Neuronal stem cell (in vitro differentiated cells): ENCODE results near the gene SPDEF.
A peak's percentile ranks its signal among the peaks of the same experiment; 100 is the strongest.

Experiments
- DNase-seq: peaks from one replicate; pipeline ENCODE4 v3.0.0-alpha.2; 2013; ENCODE audit warnings: low spot score
- H2AFZ ChIP-seq: one replicate; pipeline ENCODE4 v1.6.1; 2013; ENCODE audit warnings: mild to moderate bottlenecking, low read length, inconsistent platforms
- H2AK5ac ChIP-seq: 2 replicates; pipeline ENCODE4 v1.6.1; 2013; ENCODE audit warnings: low read depth, mild to moderate bottlenecking, inconsistent platforms, low read length, moderate library complexity, mixed read lengths
- H2BK120ac ChIP-seq: 2 replicates; pipeline ENCODE4 v1.6.1; 2013; ENCODE audit warnings: low read depth, mild to moderate bottlenecking, inconsistent platforms, low read length, moderate library complexity, mixed read lengths
- H2BK12ac ChIP-seq: one replicate; pipeline ENCODE4 v1.6.1; 2013; ENCODE audit warnings: low read length, inconsistent platforms
- H2BK15ac ChIP-seq: 2 replicates; pipeline ENCODE4 v1.6.1; 2013; ENCODE audit warnings: mild to moderate bottlenecking, low read length, inconsistent platforms, mixed read lengths
- H2BK5ac ChIP-seq: one replicate; pipeline ENCODE4 v1.6.1; 2013; ENCODE audit warnings: inconsistent platforms, mild to moderate bottlenecking, low read length, moderate library complexity
- H3K14ac ChIP-seq: one replicate; pipeline ENCODE4 v1.6.1; 2013; ENCODE audit warnings: low read length, inconsistent platforms
- H3K18ac ChIP-seq: 2 replicates; pipeline ENCODE4 v1.6.1; 2013; ENCODE audit warnings: low read length, inconsistent platforms
- H3K23ac ChIP-seq: 2 replicates; pipeline ENCODE4 v1.6.1; 2013; ENCODE audit warnings: low read depth, mild to moderate bottlenecking, mixed read lengths, low read length, inconsistent platforms; ENCODE audit not compliant: poor library complexity
- H3K27ac ChIP-seq: replicated peaks from 3 replicates; pipeline ENCODE4 v1.5.1; 2013; ENCODE audit warnings: low read length, inconsistent platforms
- H3K27me3 ChIP-seq, 3 experiments: 2 replicates each; pipeline ENCODE4 v1.6.1; 2013; ENCODE audit warnings: low read length in 3 of 3, mild to moderate bottlenecking in 2 of 3, inconsistent platforms in 1 of 3, low read depth in 1 of 3, mixed read lengths in 1 of 3, moderate library complexity in 1 of 3; ENCODE audit not compliant: control insufficient read depth in 3 of 3, insufficient read depth in 3 of 3
- H3K36me3 ChIP-seq, 2 donors: replicated peaks in 1 of 2; 2 replicates each; pipeline ENCODE4 v1.6.1; 2013; ENCODE audit warnings: low read length in 2 of 2; ENCODE audit not compliant: control insufficient read depth in 2 of 2, insufficient read depth in 2 of 2
- H3K4ac ChIP-seq: 2 replicates; pipeline ENCODE4 v1.6.1; 2013; ENCODE audit warnings: inconsistent platforms, mild to moderate bottlenecking, low read length, moderate library complexity
- H3K4me1 ChIP-seq, 2 donors: 1 replicate in 1 of 2; 2 replicates in 1 of 2; pipeline ENCODE4 v1.6.1; 2013; ENCODE audit warnings: low read length in 2 of 2, low read depth in 1 of 2; ENCODE audit not compliant: control insufficient read depth in 2 of 2, insufficient read depth in 1 of 2
- H3K4me2 ChIP-seq: one replicate; pipeline ENCODE4 v1.6.1; 2013; ENCODE audit warnings: mild to moderate bottlenecking, low read length, inconsistent platforms; ENCODE audit not compliant: insufficient read depth, poor library complexity, severe bottlenecking
- H3K4me3 ChIP-seq, 2 donors: 2 replicates each; pipeline ENCODE4 v1.5.1; 2013; ENCODE audit warnings: low read length in 2 of 2, mild to moderate bottlenecking in 2 of 2, inconsistent platforms in 1 of 2, moderate library complexity in 1 of 2
- H3K79me1 ChIP-seq: one replicate; pipeline ENCODE4 v1.6.1; 2013; ENCODE audit warnings: low read depth, mild to moderate bottlenecking, inconsistent platforms, low read length, moderate library complexity
- H3K9ac ChIP-seq: one replicate; pipeline ENCODE4 v1.6.1; 2013; ENCODE audit warnings: mild to moderate bottlenecking, low read depth, low read length, inconsistent platforms; ENCODE audit not compliant: poor library complexity
- H3K9me3 ChIP-seq, 2 donors: replicated peaks in 1 of 2; 2 replicates each; pipeline versions ENCODE3 to v1.6.1; 2013; ENCODE audit warnings: low read length in 2 of 2, mild to moderate bottlenecking in 2 of 2, inconsistent platforms in 1 of 2, low read depth in 1 of 2, mixed read lengths in 1 of 2, moderate library complexity in 1 of 2; ENCODE audit not compliant: control insufficient read depth in 2 of 2, insufficient read depth in 1 of 2
- H4K8ac ChIP-seq: one replicate; pipeline ENCODE4 v1.6.1; 2013; ENCODE audit warnings: low read depth, mild to moderate bottlenecking, inconsistent platforms, low read length, moderate library complexity
- H4K91ac ChIP-seq: one replicate; pipeline ENCODE4 v1.6.1; 2013; ENCODE audit warnings: low read length, low read depth, mild to moderate bottlenecking, inconsistent platforms; ENCODE audit not compliant: poor library complexity
- WGBS, 2 donors: extraction: QIAGEN DNeasy Blood & Tissue Kit; methylation state at CpG; one replicate each; pipeline ENCODE4 v1.1.7; 2013; ENCODE audit warnings: missing lambda C conversion rate in 2 of 2, mixed read lengths in 1 of 2; ENCODE audit not compliant: insufficient read length in 2 of 2, insufficient replicate concordance in 1 of 2; ENCODE audit errors: extremely low coverage in 2 of 2; 5-methylcytosine and 5-hydroxymethylcytosine counted together

The SPDEF gene

DNA sequence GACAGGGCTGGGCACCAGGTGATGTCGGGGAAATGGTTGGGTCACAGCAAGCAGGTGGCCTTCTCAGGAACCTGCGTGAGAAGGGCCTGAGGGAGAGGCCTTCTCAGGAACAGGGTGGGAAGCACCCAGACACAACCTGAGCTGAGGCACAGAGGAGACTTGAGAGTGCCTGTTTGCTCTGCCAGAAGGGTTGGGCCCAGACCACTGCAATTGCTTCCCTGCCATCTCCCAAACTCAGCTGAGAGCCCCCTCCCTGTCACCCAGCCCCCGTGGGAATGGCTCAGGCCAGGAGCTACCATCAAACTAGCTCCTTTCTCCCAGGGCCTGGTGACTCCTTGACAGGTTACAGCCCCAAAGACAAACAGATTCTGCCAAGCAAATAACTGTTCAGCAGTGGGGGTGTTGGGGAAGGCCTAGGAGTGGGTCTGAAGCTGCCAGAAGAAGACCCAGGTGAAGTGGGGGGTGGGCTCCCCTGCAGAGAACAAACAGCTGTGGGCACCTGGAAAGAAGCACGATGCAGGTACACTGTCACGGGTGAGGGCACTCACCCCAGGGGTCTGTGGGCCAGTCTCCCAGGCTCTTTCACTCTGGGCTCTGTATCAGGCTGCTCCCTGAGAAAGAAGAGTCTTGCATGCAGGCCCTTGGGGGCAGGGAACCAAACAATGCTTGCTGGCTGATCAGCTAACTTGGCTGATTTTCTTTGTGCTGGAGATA is 30.4 kb upstream of the SPDEF start:
- H3K4me1 ChIP-seq: peaks cover 0 to 14% of the 10 kb centered on the region in 2 donors
- no peaks in the 10 kb centered on the region for H3K27me3 ChIP-seq

DNA sequence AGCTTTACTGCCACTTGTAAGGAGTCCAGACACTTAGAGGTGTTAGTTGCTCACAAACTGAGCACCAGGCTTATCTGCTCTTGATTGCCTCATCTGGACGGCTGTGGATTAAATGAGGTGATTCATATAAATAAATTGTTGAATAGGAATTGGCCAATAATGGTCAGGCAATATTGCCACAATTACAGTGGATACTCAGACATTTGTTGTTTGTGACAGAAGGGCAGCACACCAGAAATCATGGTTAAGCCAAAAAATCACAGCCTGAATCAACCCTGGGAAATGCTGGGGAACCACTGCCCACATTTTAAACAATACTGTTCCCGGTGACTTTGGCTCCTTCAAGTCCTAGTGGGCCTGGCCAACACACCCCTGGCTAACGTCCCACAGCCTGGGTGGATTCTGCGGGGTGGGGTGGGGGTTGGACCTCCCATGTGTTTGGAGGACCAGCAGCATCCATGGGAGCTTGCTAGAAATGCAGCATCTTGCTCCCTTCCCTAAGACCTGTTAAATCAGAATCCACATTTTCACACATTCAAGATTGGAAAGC is 29.5 kb upstream of the SPDEF start:
- Histone ChIP-seq H3K14ac (no peak overlapping the region), H3K4me2 (no peak overlapping the region), H4K91ac (no peak overlapping the region), H3K9me3 (no peaks in the 10 kb centered on the region), H2BK12ac (no peak overlapping the region), H2BK120ac (no peak overlapping the region), H3K23ac (no peak overlapping the region), H3K9ac (no peak overlapping the region), H3K27ac (no peak overlapping the region), H4K8ac (no peak overlapping the region), H2AFZ (no peak overlapping the region), H3K18ac (no peak overlapping the region), H3K27me3 (no peaks in the 10 kb centered on the region), H3K36me3 (peaks cover 10 to 32% of the 10 kb centered on the region in 2 donors), H2BK15ac (no peak overlapping the region), H3K79me1 (no peaks in the 10 kb centered on the region), H2BK5ac (no peak overlapping the region), H3K4ac (no peak overlapping the region), H2AK5ac (no peak overlapping the region), H3K4me1 (peaks cover 7 to 21% of the 10 kb centered on the region in 2 donors), H3K4me3 (no peak overlapping the region)
- no peak for DNase-seq
- WGBS, 2 donors: no CpG with 5 or more reads among the region's 4 CpGs

More for the DNA sequence above, 30.4 kb upstream of the SPDEF start:
- peaks cover 8 to 32% of the 10 kb centered on the region in 2 donors for H3K36me3 ChIP-seq
- no peak overlapping the region for H3K4me2 ChIP-seq
- no peak overlapping the region for H2AFZ ChIP-seq
- peak overlapping the region; percentile 7 for H2BK120ac ChIP-seq
- no peak overlapping the region for H2BK15ac ChIP-seq
- no peaks in the 10 kb centered on the region for H3K79me1 ChIP-seq
- no CpG with 5 or more reads among the region's 5 CpGs for WGBS, 2 donors
- H4K91ac ChIP-seq: no peak overlapping the region
- H3K9ac ChIP-seq: no peak overlapping the region
- H3K14ac ChIP-seq: peak overlapping the region; percentile 66
- H2AK5ac ChIP-seq: no peak overlapping the region
- no peaks in the 10 kb centered on the region for H3K9me3 ChIP-seq
- no peak overlapping the region for H2BK12ac ChIP-seq
- no peak overlapping the region for H4K8ac ChIP-seq
- H2BK5ac ChIP-seq: no peak overlapping the region
- no peak for DNase-seq
- H3K4ac ChIP-seq: no peak overlapping the region
- H3K27ac ChIP-seq: no peak overlapping the region
- no peak overlapping the region for H3K4me3 ChIP-seq
- no peak overlapping the region for H3K23ac ChIP-seq
- H3K18ac ChIP-seq: peak overlapping the region; percentile 44

DNA sequence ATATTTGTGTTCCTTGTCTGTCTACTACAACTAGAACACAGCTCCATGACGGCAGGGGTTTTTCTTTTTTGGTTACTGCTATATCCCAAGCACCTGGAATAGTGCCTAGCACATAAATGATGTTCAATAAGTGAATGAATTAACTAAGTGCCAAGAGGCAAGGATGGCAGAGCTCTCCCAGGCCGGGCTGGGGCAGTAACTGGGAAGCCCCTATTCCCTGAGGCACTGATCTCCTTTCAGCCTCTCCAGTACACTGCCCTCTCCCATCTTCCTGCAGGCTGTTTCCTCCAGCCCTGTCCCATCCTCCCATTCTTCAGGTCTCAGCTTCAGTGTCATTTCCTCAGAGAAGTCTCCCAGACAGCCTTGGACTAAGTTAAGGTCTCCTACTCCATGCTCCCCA is 29.0 kb upstream of the SPDEF start:
- Histone ChIP-seq H2BK120ac (no peak overlapping the region), H2BK12ac (no peak overlapping the region), H4K8ac (no peak overlapping the region), H3K27ac (no peak overlapping the region), H3K4me1 (peaks cover 7 to 22% of the 10 kb centered on the region in 2 donors), H3K27me3 (no peaks in the 10 kb centered on the region), H3K4me3 (no peak overlapping the region), H2BK15ac (no peak overlapping the region), H3K9ac (no peak overlapping the region), H3K36me3 (peaks cover 10 to 28% of the 10 kb centered on the region in 2 donors), H2AFZ (no peak overlapping the region), H3K18ac (no peak overlapping the region), H3K23ac (no peak overlapping the region), H3K79me1 (no peaks in the 10 kb centered on the region), H3K4me2 (no peak overlapping the region), H2AK5ac (no peak overlapping the region), H3K9me3 (no peaks in the 10 kb centered on the region), H4K91ac (no peak overlapping the region), H3K14ac (no peak overlapping the region), H2BK5ac (no peak overlapping the region), H3K4ac (no peak overlapping the region)
- DNase-seq: no peak
- WGBS, 2 donors: no CpG with 5 or more reads among the region's 2 CpGs

DNA sequence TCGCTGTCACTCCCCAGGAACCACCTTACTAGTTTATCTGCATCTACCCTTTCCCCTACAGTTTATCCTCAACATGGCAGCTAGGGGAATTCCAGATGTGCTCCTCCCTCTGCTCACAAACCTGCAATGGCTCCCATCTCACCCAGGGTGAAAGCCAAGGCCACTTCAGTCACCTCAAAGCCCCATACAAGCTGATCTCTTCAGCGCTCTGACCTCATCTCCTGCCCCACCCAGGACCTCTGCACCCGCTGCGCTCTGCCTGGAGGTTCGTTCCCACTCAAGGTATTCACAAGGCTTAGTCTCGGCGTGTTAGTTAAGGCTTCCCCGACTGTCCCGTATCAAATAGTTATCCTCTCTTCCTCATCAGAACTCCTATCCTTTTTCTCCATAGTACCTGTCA is 28.6 kb upstream of the SPDEF start:
- H2BK12ac ChIP-seq: no peak overlapping the region
- no peak overlapping the region for H4K8ac ChIP-seq
- WGBS, 2 donors: no CpG with 5 or more reads among the region's 9 CpGs
- H2AK5ac ChIP-seq: no peak overlapping the region
- no peaks in the 10 kb centered on the region for H3K27me3 ChIP-seq
- no peaks in the 10 kb centered on the region for H3K79me1 ChIP-seq
- H3K36me3 ChIP-seq: peaks cover 10 to 25% of the 10 kb centered on the region in 2 donors
- H3K4me1 ChIP-seq: peaks cover 7 to 22% of the 10 kb centered on the region in 2 donors
- peak overlapping the region; percentile 4 for H3K18ac ChIP-seq
- no peak overlapping the region for H3K4ac ChIP-seq
- H3K23ac ChIP-seq: no peak overlapping the region
- H3K14ac ChIP-seq: no peak overlapping the region
- no peak for DNase-seq
- H3K27ac ChIP-seq: no peak overlapping the region
- H2BK120ac ChIP-seq: no peak overlapping the region
- H3K4me2 ChIP-seq: no peak overlapping the region
- no peak overlapping the region for H2BK5ac ChIP-seq
- H3K4me3 ChIP-seq: no peak overlapping the region
- H2BK15ac ChIP-seq: no peak overlapping the region
- H2AFZ ChIP-seq: no peak overlapping the region
- no peak overlapping the region for H4K91ac ChIP-seq
- H3K9me3 ChIP-seq: no peaks in the 10 kb centered on the region
- no peak overlapping the region for H3K9ac ChIP-seq
